Ureter (tissue), 1 donor: ENCODE results near the gene KATNB1. TPM values are rescaled to one million over a fixed set of nuclear protein-coding genes. Genes with fewer than 3 reads are reported as not detected.
"Not testable (repeated sequence)": the region's sequence is repeated elsewhere in the genome, so short reads cannot be mapped to it uniquely, and the experiment has no call there.

ENCODE experiments used
- DNase-seq: peaks from one replicate; pipeline ENCODE4 v3.0.0-alpha.2; 2020; ENCODE audit warnings: low spot score
- total RNA-seq: library from RNA; stranded (reverse); gene quantifications from one replicate; pipeline ENCODE4 v1.2.4, GENCODE V29; 2023
- donor health status: DM: yes; HTN: yes; CAD: no.

The KATNB1 gene
- total RNA-seq, 1 donor from 2014 or later, result 19.0 TPM

DNA sequence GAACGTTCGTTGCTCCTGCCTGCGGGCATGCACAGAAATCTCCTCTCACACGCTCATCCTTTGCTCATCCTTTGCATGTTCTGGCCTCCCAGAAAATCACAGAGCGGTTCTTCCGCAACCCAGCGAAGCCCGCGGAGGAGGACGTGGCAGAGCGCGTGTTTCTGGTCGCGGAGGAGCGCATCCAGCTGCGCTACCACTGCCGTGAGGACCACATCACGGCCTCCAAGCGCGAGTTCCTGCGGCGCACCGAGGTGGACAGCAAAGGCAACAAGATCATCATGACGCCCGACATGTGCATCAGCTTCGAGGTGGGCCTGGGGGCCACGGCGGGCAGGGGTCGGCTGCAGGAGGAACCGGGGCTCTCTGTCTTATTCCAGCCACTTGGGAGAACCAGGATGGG is 9.6 kb upstream of the KATNB1 start:
- no peak for DNase-seq

DNA sequence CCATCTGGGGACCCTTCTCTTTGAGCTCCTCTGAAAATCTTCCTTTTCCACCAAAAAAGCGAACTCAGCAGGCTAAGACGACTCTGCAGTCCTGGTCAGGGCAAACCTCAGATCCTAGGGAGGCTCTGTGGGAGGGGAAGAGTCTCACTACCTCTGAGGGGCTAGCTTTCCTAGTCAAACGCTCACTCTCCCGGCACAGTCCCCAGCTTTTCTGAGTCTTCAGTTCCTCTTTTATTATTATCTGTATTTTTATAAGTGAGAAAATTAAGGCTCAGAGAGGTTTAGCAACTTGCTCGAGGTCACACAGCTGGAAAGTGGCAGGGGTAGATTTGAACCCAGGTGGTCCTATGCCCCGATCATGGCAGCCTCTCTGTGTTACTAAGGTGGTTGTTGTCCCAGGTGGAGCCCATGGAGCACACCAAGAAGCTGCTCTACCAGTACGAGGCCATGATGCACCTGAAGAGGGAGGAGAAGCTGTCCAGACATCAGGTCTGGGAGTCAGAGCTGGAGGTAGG is 9.1 kb upstream of the KATNB1 start:
- no peak for DNase-seq

DNA sequence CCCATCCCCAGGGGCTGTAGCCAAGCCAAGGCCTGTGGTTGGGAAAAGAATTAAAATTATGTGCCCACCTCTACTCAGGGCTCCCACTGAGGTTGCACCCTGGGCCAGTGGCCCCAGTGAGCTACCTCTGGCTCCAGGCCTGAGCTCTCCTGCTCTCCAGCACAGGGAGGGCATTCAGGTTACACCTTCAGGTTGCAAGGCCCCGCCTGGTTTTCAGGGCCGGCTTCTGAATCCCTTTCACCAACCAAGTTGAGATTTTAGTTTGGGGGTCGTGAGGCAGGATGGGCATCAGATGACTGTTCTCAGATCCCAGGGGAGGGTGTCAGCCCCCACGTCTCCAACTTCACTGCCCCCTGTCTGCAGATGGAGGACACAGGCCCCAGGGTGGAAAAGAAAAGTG is 8.0 kb upstream of the KATNB1 start:
- no peak for DNase-seq

DNA sequence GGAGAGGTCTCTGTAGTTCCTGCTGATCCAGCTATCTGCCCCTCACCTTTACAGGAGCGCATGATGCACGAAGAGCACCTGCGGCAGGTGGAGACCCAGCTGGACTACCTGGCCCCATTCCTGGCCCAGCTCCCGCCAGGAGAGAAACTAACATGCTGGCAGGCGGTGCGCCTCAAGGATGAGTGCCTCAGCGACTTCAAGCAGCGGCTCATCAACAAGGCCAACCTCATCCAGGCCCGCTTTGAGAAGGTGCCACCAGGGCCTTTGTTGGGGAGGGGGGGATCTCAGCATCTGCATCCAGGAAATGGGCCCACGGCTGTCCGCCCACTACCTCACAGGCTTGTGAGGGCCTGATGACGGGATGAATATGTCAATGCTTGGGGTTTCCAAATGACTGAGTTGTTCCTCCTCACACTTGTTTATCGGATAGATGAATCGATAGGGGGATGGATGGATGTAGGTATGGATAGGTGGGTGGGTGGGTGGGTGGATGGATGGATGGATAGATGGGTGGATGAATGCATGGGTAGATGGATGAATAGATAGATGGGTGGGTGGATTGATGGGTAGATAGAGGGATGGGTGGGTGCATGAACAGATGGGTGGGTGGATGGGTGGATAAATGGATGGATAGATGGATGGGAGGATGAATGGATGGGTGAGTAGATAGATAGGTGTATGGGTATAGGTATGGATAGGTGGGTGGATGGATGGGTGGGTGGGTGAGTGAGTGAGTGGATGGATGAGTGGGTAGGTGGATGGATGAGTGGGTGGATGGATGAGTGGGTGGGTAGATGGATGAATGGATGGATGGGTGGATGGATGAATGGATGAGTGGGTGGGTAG is 7.0 kb upstream of the KATNB1 start:
- no peak for DNase-seq

DNA sequence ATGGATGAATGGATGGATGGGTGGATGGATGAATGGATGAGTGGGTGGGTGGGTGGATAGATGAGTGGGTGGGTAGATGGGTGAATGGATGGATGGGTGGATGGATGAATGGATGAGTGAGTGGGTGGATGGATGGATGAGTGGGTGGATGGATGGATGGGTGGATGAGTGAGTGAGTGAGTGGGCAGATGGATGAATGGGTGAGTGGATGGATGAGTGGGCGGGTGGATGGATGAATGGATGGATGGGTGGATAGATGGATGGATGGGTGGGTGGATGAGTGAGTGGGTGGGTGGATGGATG is 6.4 kb upstream of the KATNB1 start:
- no peak for DNase-seq

DNA sequence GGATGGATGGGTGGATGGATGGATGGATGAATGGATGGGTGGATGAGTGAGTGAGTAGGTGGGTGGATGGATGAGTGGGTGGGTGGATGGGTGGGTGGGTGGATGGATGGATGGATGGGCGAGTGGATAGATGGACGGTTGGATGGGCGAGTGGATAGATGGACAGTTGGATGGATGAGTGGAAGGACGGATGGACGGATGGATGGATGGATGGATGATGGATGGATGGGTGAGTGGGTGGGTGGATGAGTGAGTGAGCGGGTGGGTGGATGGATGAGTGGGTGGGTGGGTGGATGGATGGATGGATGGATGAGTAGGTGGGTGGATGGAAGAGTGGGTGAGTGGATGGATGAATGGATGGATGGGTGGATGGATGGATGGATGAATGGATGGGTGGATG is 5.7 kb upstream of the KATNB1 start:
- not testable (repeated sequence) for DNase-seq

DNA sequence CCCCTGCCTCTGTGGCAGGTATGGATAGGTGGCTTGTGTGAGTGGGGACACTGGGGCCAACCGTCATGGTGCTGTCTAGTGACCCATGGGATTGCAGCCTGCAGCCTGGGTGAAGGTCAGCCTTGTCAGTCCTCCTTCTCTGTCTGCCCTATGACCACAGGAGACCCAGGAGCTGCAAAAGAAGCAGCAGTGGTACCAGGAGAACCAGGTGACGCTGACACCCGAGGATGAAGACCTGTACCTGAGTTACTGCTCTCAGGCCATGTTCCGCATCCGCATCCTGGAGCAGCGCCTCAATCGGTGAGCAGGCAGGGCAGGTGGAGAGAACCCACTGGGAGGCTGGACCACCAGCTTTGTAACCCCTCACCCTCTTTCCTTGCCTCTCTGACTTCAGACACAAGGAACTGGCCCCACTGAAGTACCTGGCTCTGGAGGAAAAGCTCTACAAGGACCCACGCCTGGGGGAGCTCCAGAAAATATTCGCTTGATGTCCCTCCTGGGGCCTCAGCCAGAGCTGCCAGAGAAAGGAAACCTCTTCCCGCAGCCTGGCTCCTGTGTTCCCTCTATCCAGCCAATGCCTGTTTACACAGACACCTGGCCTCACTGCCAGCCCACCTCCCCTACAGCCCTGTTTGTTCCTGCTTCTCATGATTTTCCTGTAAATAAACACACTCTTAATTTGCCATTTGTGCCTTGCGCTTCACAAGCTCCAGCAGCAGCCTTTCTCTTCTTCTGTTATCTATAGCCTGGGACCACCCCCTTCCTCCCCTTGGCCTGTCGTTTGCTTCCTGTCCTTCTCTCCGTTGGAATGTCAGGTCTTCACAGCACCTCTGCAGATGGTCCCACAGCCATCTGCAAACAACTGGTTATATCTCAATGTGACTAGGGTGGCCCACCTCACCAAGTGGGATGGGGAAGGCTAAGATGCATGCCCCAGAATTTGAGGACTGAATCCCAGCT is 4.5 kb upstream of the KATNB1 start:
- no peak for DNase-seq

DNA sequence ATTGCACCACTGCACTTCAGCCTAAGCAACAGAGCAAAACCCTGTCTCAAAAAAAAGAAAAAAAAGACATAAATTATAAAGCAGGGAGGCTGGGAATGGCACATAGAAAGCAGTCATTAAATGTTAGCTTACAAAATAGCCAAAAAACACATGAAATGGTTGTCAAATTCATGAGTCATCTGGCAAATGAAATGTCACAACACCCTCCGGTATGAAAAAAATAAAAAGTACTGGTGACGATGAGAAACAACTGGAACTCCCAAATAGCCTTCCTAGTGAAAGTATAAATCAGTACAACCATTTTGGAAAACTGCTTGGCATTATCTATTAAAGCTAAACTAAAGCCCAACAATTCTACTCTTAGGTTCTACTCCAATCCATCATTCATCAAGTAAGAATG is 3.5 kb upstream of the KATNB1 start:
- DNase-seq, result no peak

DNA sequence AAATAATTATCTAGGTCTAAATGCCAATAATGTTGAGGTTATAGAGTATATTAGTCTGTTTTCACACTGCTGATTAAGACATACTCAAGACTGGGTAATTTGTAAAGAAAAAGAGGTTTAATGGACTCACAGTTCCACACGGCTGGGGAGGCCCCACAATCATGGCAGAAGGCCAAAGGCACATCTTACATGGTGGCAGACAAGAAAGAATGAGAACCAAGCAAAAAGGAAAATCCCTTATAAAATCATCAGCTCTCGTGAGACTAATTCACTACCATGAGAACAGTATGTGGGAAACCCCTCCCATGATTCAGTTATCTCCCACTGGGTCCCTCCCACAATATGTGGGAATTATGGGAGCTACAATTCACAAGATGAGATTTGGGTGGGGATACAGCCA is 2.9 kb upstream of the KATNB1 start:
- DNase-seq, result no peak

DNA sequence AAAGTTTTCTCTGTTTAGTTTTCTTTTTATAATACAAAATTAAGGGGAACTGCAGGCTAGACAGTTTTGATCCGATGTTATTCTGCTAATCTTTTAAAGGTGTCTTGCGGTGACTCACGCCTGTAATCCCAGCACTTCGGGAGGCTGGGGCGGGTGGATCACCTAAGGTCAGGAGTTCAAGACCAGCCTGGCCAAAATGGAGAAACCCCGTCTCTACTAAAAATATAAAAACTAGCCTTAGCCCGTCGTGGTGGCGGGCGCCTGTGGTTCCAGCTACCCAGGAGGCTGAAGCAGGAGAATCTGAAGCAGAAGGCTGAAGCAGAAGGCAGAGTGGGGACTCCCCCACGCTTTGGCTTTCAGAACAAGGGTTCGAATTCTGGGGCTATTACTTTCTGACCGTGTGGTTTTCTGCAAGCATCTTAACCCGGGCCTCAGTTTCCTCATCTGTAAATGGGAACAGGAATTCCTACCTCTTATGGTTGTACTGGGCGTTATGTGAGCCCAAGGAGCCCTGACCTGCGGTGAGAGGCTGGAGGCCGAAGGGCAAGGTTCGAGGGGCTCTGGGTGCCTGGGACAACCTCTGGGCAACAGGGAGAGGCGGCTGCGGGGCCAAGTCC is 1.2 kb upstream of the KATNB1 start:
- DNase-seq, result no peak

DNA sequence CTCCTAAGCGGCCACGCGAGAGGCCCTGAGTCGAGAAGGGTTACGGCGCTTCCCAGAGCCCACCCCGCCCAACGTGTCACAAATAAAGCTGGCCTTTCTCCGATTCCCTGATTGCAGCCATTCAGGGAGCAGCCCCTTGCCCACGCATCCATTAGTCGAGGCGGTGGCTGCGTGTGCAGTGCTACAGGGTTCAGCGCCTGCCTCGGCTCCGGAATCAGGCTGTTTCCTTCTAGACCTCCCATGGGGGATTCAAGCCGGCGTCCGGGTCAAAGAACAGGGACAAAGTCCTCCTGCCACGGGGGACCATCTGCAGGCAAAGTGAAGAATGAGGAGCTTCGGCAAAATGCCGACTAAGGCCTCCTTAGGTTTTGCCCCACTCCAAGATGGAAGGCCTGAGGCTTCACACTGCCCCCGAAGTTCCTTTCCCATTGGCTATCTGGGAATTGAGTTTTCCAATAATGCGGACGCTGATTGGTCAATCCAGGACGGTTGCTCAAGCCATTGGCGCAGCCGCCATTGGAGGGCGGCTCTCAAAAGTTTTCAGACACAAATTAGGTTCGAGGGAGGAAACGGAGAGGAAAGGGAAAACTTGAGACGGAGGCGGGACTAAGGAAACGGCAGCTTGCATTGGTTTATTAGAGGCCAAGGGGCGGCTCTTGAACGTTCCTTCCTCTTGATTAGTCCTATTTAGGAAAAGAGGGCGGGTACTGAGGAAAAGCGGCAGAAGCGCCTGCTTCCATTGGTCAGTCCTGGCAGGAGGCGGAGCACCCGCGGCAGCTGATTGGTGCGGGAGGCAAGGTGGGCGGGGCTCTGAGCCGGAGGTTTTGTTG is 430 bp upstream of the KATNB1 start:
- peak; percentile 99 for DNase-seq

DNA sequence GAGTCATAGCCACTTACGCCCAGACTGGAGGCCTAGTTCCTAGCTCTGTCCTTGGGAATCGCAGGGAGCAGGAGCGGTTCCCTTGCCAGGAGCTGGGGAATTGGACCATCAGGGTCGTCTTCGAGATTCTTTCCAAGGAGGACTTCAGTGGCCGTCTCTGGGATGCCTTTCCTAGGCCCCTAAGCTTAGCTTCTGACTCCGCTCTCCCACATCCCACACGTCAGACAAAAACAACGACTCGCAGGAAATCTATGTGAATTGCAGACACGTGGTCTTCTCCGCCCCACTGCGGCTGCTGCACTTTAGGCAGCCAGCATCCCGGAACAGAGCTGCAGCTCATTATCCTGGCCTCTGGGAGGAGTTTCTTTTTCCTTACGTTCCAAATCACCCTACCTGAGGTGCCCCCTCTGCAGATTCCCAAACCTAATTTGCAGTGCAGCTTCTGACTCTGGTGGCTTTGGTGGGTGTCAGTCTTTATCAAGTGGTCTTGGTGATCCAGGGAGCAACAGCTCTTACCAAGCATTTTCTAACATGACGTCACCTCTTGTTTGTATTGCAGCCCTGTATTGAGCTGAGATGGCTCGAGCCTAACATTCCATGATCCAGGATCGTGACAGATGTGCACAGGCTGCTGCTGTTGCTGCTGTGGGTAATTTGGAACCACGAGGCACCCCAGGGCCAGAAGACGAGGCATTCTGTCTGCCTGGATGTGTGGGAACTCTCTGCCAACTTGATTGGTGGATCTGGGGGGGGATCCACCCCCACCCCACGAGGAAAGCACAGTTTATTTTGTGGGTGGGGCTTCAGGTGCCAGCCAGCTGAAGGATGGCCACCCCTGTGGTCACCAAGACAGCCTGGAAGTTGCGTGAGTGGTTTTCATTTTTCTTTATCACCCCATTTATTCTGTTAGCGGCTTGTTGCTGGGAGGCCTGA is 1.1 kb downstream of the KATNB1 start:
- DNase-seq, result no peak

DNA sequence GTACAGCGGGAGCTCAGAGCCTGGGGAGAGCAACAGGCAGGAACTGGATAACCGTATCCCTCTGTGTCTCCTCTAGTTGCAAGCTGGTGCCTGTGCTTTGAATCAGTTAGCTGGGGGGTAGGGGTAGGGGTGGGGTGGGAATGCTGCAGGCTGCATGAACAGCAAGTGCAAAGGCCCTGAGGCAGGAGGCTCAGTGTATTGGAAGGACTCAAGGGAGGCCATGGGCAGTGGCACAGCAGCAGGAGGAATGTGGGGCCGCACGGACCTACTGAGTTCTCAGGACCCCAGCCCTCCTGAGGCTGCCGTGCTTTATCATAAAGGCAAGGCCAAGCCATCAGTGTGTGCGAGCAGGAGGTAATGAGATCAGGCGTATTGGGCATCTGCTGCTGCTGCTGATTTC is 3.3 kb downstream of the KATNB1 start:
- DNase-seq, result no peak

DNA sequence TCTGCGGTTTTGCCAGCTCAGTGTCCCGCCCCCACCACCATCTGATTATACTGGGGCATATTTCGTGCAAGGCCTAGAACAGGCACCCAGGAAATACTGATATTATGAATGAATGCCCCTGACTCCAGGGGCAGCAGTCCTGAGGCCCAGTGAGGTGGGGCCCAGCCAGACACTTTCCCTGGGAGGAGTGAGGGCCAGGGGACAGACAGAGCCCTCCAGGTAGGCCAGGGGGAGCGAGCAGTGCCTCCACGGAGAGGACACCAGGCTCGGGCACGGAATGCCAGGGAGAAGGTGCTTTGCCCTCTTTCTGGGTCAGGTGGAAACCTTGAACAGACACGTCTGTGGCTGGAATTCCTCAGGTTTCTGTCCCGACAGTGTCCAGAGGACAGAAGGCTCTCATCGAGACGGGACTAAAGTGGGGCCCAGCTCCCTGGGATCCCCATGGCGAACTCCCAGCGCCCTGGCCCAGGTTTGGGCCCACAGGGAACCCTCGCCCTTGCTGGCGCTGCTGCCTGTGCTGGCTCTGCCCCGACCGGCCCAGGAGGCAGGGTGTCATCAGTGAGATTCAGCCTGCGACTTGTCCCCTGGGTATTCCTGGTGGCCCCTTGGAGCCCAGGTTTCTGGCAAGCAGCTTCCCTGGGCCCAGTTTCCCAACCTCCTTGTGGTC is 4.3 kb downstream of the KATNB1 start:
- no peak for DNase-seq

DNA sequence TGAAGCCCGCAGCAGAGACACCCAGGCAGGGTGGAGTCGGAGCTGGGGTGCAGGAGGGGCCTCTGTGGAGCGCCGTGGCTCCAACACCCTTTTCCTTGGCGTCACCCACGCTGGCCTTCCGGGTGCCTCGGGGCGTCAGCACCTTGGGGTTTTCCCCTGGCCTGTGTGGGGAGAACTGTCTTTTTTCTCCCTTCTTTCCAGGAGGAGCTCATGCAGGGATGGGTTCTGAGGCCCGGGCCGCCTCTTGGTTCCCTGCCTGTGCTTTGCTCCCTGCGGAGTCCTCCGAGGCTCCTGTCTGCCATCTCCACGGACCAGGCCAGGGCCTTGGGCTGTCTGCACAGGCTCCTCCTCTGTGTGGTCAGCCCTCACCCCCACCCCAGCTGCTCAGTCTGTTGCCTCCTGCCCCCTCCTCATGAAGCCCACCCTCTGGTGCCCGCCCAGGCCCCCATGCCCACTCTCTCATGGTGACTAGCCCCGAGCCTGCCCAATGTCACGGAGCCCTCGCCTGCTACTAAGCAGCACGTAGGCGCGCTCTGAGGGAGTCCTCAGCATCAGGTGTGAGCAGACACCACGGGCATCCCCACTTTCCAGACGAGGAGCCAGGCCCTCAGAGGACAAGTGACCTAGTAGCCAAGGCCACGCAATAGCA is 5.0 kb downstream of the KATNB1 start:
- no peak for DNase-seq

DNA sequence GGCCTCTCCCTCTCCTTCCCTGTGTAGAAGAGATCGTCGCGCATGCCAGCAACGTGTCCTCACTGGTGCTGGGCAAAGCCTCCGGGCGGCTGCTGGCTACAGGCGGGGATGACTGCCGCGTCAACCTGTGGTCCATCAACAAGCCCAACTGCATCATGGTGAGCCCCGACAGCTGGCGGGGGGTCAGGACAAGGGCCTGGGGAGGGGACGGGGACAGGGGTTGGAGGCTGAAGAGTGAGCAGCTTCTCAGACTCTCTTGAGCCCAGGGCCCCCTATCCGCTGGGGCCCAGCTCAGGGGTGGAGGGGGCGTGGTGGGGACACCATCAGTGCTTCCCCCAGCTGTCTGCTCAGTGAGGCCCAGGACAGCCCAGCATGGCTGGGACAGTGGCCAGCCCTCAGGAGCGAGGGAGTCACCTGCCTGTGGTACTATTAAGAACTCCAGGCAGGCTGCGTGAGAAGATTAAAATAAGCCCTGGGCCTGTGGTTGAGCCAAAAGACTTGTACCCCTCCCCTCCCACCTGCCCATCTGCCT is 6.2 kb downstream of the KATNB1 start:
- DNase-seq, result no peak

DNA sequence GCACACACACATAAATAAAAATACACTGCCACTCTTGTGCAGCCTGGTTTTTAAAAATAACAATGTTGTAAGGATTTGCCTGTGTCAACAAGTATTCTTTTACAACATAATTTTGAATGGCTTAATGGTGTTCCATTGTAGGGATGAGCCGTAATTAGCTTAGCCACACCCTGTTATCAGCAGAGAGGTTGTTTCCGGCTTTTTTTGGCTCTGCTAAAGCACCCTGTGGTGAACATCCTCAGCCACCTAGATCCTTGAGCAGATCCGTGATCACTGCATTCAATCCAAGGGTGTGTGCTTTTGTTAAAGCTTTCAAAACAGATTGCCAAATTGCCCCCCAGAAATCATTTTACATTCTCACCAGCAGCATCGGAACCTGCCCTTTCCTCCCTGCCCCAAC is 7.0 kb downstream of the KATNB1 start:
- no peak for DNase-seq

DNA sequence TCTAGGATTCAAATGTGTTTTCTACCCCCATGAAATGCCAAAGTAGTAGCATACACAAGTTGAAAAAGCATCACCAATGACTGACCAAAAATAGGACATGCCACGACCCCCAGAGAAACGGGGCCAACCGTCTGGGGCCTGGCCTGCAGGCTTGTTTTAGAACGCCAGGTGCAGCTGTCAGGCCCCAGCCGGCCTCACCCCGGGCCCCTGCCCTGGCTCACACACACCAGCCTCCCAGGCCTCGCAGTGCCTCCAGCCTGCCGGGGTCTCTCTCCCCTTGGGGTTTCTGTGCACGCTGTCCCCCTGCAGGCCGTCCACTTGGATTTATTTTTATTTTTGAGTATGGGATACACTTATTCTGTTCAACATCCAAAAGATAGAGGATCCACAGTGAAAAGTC is 7.9 kb downstream of the KATNB1 start:
- DNase-seq, result no peak
